DMS 273 (cell line): Measurements from ENCODE around the gene TMCO4.

Experiments used
- DNase-seq: peaks from one replicate; lab custom pipeline; 2025; ENCODE audit not compliant: unreplicated experiment; lab: John Stamatoyannopoulos, UW

The TMCO4 gene

GRCh38 chr1:19776933-19777332, 22.8 kb downstream of the TMCO4 start:
- no peak for DNase-seq

GRCh38 chr1:19776287-19776686, 23.4 kb downstream of the TMCO4 start:
- no peak for DNase-seq

- no peak for DNase-seq
Observed at GRCh38 chr1:19775831-19776230, 23.9 kb downstream of the TMCO4 start.

GRCh38 chr1:19775317-19775716, 24.4 kb downstream of the TMCO4 start:
- DNase-seq = no peak

- no peak for DNase-seq
Observed at GRCh38 chr1:19774180-19774785, 25.4 kb downstream of the TMCO4 start.

GRCh38 chr1:19773485-19773884, 26.2 kb downstream of the TMCO4 start:
- no peak for DNase-seq

GRCh38 chr1:19772053-19772452, 27.7 kb downstream of the TMCO4 start:
- peak; percentile 66 for DNase-seq

GRCh38 chr1:19771350-19771749, 28.4 kb downstream of the TMCO4 start:
- DNase-seq = no peak

GRCh38 chr1:19770436-19771190, 29.1 kb downstream of the TMCO4 start:
- DNase-seq = no peak

- DNase-seq = no peak
Observed at GRCh38 chr1:19769211-19769932, 30.3 kb downstream of the TMCO4 start.

GRCh38 chr1:19768353-19769210, 31.1 kb downstream of the TMCO4 start:
- no peak for DNase-seq

- no peak for DNase-seq
Observed at GRCh38 chr1:19765623-19766022, 34.1 kb downstream of the TMCO4 start.

- DNase-seq = no peak
Observed at GRCh38 chr1:19764848-19765247, 34.9 kb downstream of the TMCO4 start.

- peak; percentile 68 for DNase-seq
Observed at GRCh38 chr1:19762175-19762779, 37.4 kb downstream of the TMCO4 start.

- no peak for DNase-seq
Observed at GRCh38 chr1:19759740-19760089, 40.0 kb downstream of the TMCO4 start.

- DNase-seq = no peak
Observed at GRCh38 chr1:19758227-19758830, 41.4 kb downstream of the TMCO4 start.

GRCh38 chr1:19757641-19758040, 42.1 kb downstream of the TMCO4 start:
- DNase-seq = no peak

- DNase-seq = no peak
Observed at GRCh38 chr1:19756480-19756879, 43.2 kb downstream of the TMCO4 start.

- DNase-seq = no peak
Observed at GRCh38 chr1:19754482-19754881, 45.2 kb downstream of the TMCO4 start.

GRCh38 chr1:19752083-19752696, 47.5 kb downstream of the TMCO4 start:
- no peak for DNase-seq
